HepG2 (cell line): ENCODE measurements around the gene GADD45GIP1. TPM values are rescaled to one million over a fixed set of nuclear protein-coding genes. Genes with fewer than 3 reads are reported as not detected.
A peak's percentile ranks its signal among the peaks of the same experiment; 100 is the strongest.

Source experiments
- ATAC-seq: fragments of 200-7000 bp; cut with Tn5 transposase; 3 replicates; pipeline ENCODE4 v1.9.1; 2020; ENCODE audit warnings: mild to moderate bottlenecking, moderate library complexity
- BruUV-seq: library from RNA; stranded (reverse); fragments of 400-500 nt; replicated peaks from 2 replicates; lab custom pipeline; 2021; lab: Mats Ljungman, UMichigan
- CTCF ChIA-PET: fragments of 300-600 bp; formaldehyde crosslinking; extraction: SDS; loops from one replicate; lab custom pipeline; 2021; ENCODE audit warnings: low total read pairs, inconsistent platforms, low intra/inter-chr PET ratio; lab: Yijun Ruan, JAX
- POLR2A ChIA-PET: fragments of 350-600 bp; sonication (Branson Sonifier 250); formaldehyde crosslinking; loops from one replicate; lab custom pipeline; 2020; ENCODE audit warnings: antibody characterized with exemption, inconsistent platforms; lab: Yijun Ruan, JAX
- DNase-seq: peaks from one replicate; pipeline ENCODE4 v3.0.0-alpha.2; 2015; ENCODE audit warnings: low spot score
- FAIRE-seq: peaks from 3 replicates; lab custom pipeline; 2011; peaks lifted over from hg19 to GRCh38; lab: Jason Lieb, UNC
- H2AFZ ChIP-seq: one replicate; pipeline ENCODE4 v1.6.1; 2011; ENCODE audit warnings: low read length, inconsistent platforms
- H3K27ac ChIP-seq: fragments of 300-600 bp; 3 replicates; pipeline ENCODE4 v1.8.0; 2011; ENCODE audit warnings: mixed run types, mild to moderate bottlenecking, mixed read lengths, low read length, inconsistent platforms; ENCODE audit not compliant: insufficient read depth; ENCODE audit errors: extremely low read length
- H3K27me3 ChIP-seq, 2 experiments: fragments of 200-600 bp in 1 of 2; 2 replicates in 1 of 2; 3 replicates in 1 of 2; pipeline versions ENCODE4 v1.6.0 to v1.8.0; 2011; ENCODE audit warnings: low read length in 2 of 2, mild to moderate bottlenecking in 2 of 2, moderate library complexity in 2 of 2, inconsistent platforms in 1 of 2; ENCODE audit not compliant: insufficient read depth in 2 of 2, control insufficient read depth in 1 of 2
- H3K36me3 ChIP-seq, 2 experiments: fragments of 200-600 bp in 1 of 2; replicated peaks in 1 of 2; 2 replicates in 1 of 2; 3 replicates in 1 of 2; pipeline versions ENCODE4 v1.5.1 to v1.8.0; 2011; ENCODE audit warnings: low read length in 2 of 2, inconsistent platforms in 1 of 2; ENCODE audit not compliant: insufficient read depth in 2 of 2, control insufficient read depth in 1 of 2
- H3K4me1 ChIP-seq: 2 replicates; pipeline ENCODE4 v1.5.1; 2012; ENCODE audit warnings: low read length, inconsistent platforms; ENCODE audit not compliant: insufficient read depth
- H3K4me2 ChIP-seq: 2 replicates; pipeline ENCODE4 v1.6.0; 2011; ENCODE audit warnings: low read depth, low read length, inconsistent platforms
- H3K4me3 ChIP-seq, 3 experiments: fragments of 200-600 bp in 1 of 3; sonication (generic), shearing (Covaris generic) in 1 of 3; replicated peaks in 1 of 3; 2 replicates each; pipeline ENCODE4 v1.5.1; 2011 to 2016; ENCODE audit warnings: low read length in 3 of 3, inconsistent platforms in 2 of 3, low read depth in 2 of 3, mild to moderate bottlenecking in 2 of 3, control low read depth in 1 of 3, mixed read lengths in 1 of 3; ENCODE audit not compliant: insufficient read depth in 1 of 3
- H3K79me2 ChIP-seq: one replicate; pipeline ENCODE4 v1.6.1; 2011; ENCODE audit warnings: low read length, inconsistent platforms; ENCODE audit not compliant: insufficient read depth
- H3K9ac ChIP-seq: 2 replicates; pipeline ENCODE4 v1.6.0; 2011; ENCODE audit warnings: mild to moderate bottlenecking, low read depth, low read length, inconsistent platforms; ENCODE audit not compliant: insufficient read depth
- H3K9me3 ChIP-seq: 2 replicates; pipeline ENCODE4 v1.5.1; 2012; ENCODE audit warnings: mild to moderate bottlenecking, low read length
- H4K20me1 ChIP-seq: 2 replicates; pipeline ENCODE4 v1.6.0; 2011; ENCODE audit warnings: inconsistent platforms, mild to moderate bottlenecking, low read length, moderate library complexity; ENCODE audit not compliant: insufficient read depth
- ETS1 ChIP-seq: sonication (generic); formaldehyde crosslinking; IDR thresholded peaks from 2 replicates; pipeline ENCODE4 v1.4.0; 2020; ENCODE audit warnings: missing genetic modification reagents
- KDM2A ChIP-seq: sonication (generic); formaldehyde crosslinking; IDR thresholded peaks from 2 replicates; pipeline ENCODE4 v1.4.0; 2020; ENCODE audit warnings: low read depth, missing genetic modification reagents, borderline replicate concordance
- ZBTB44 ChIP-seq: sonication (generic); formaldehyde crosslinking; IDR thresholded peaks from 2 replicates; pipeline ENCODE4 v1.4.0; 2020; ENCODE audit warnings: missing genetic modification reagents
- ZMYM3 ChIP-seq: sonication (generic); formaldehyde crosslinking; IDR thresholded peaks from 2 replicates; pipeline ENCODE4 v1.5.1; 2020; ENCODE audit warnings: mild to moderate bottlenecking, missing genetic modification reagents
- ZNF234 ChIP-seq: sonication (generic); formaldehyde crosslinking; conservative IDR thresholded peaks from 2 replicates; pipeline ENCODE4 v1.5.1; 2020; ENCODE audit warnings: mild to moderate bottlenecking, missing genetic modification reagents
- ZNF317 ChIP-seq: sonication (generic); formaldehyde crosslinking; IDR thresholded peaks from 2 replicates; pipeline ENCODE4 v1.5.0; 2020; ENCODE audit warnings: mild to moderate bottlenecking, missing genetic modification reagents
- ZNF335 ChIP-seq: sonication (generic); formaldehyde crosslinking; IDR thresholded peaks from 2 replicates; pipeline ENCODE4 v1.4.0; 2020; ENCODE audit warnings: missing genetic modification reagents
- ZNF362 ChIP-seq: sonication (generic); formaldehyde crosslinking; IDR thresholded peaks from 2 replicates; pipeline ENCODE4 v1.4.0; 2020; ENCODE audit warnings: missing genetic modification reagents, mild to moderate bottlenecking, borderline replicate concordance
- ZNF460 ChIP-seq: sonication (generic); formaldehyde crosslinking; IDR thresholded peaks from 2 replicates; pipeline ENCODE4 v1.5.1; 2020; ENCODE audit warnings: missing genetic modification reagents, mild to moderate bottlenecking, borderline replicate concordance
- ZNF790 ChIP-seq: sonication (generic); formaldehyde crosslinking; IDR thresholded peaks from 2 replicates; pipeline ENCODE4 v1.8.0; 2022; ENCODE audit warnings: missing genetic modification reagents, mild to moderate bottlenecking, borderline replicate concordance
- ZSCAN30 ChIP-seq: sonication (generic); formaldehyde crosslinking; IDR thresholded peaks from 2 replicates; pipeline ENCODE4 v1.5.0; 2020; ENCODE audit warnings: mild to moderate bottlenecking, missing genetic modification reagents
- WGBS: methylation state at CpG from one replicate; pipeline ENCODE4 v1.1.6; 2017; ENCODE audit warnings: low lambda C conversion rate; 5-methylcytosine and 5-hydroxymethylcytosine counted together
- in situ Hi-C: cut with HindIII; loops from 2 replicates; pipeline ENCODE4 v1.10.0; 2017; ENCODE audit warnings: low pct_unique_long_range_greater_than_20kb; ENCODE audit not compliant: extremely low pct_ligation_motif_present
- intact Hi-C: fragments of 100-400 bp; cut with micrococcal nuclease; formaldehyde crosslinking; loops from one replicate; pipeline ENCODE4 v1.10.0; 2022; ENCODE audit not compliant: unreplicated experiment
- polyA plus RNA-seq, 8 experiments: library from polyadenylated mRNA; depleted of rRNA in 3 of 8; stranded (reverse) in 7 of 8; unstranded in 1 of 8; fragments of >200 nt; fragmentation: Illumina TruSeq in 4 of 8; extraction: Trizol in 4 of 8; gene quantifications; 2 replicates each; pipeline versions ENCODE4 v1.2.1 to v1.2.3, GENCODE V29; 2011 to 2016; ENCODE audit warnings: low read depth in 4 of 8, missing spikeins in 1 of 8, mixed read lengths in 1 of 8; ENCODE audit not compliant: insufficient read depth in 1 of 8
- total RNA-seq, 5 experiments: library from RNA; depleted of rRNA; stranded (reverse); fragments of >200 nt; fragmentation: Illumina TruSeq; extraction: Trizol; gene quantifications; 2 replicates each; pipeline ENCODE4 v1.2.3, GENCODE V29; 2016; ENCODE audit warnings: low read depth in 1 of 5
- TF ChIP-seq, protein P1 (sequence below): sonication (generic); formaldehyde crosslinking; IDR thresholded peaks from 2 replicates; pipeline ENCODE4 v1.8.1; 2023; ENCODE audit warnings: mild to moderate bottlenecking, inconsistent platforms, moderate library complexity, missing genetic modification reagents, borderline replicate concordance
- TF ChIP-seq, protein P2 (sequence below): sonication (generic); formaldehyde crosslinking; IDR thresholded peaks from 2 replicates; pipeline ENCODE4 v1.5.0; 2020; ENCODE audit warnings: mild to moderate bottlenecking, missing genetic modification reagents

GADD45GIP1 gene
- total and polyA plus RNA-seq, 2 of the 13 experiments (the other 11 are each of a cell fraction or from before 2014, with no cell fraction given): 24.6 to 30.7 TPM

GRCh38 chr19:12957389-12957952 lies 448 bp upstream of the GADD45GIP1 start (continued):
- TF ChIP-seq ZMYM3: peak; percentile 78
- peak; percentile 22; the same call in 1 of the 2 replicates for TF ChIP-seq ZNF234 (CRISPR knock-in tag)
- TF ChIP-seq ZSCAN30 (CRISPR knock-in tag): 0 out of 2 replicates have a peak, but pooled peaks have one; percentile 45
- TF ChIP-seq ZNF790 (CRISPR knock-in tag): 0 out of 2 replicates have a peak, but pooled peaks have one; percentile 38
- TF ChIP-seq ZNF362 (CRISPR knock-in tag): peak; percentile 71; the same call in 1 of the 2 replicates
- peak; percentile 56; the same call in 1 of the 2 replicates for TF ChIP-seq ZNF317 (CRISPR knock-in tag)
- peak; percentile 93 for TF ChIP-seq ZNF460 (CRISPR knock-in tag)
- TF ChIP-seq ZNF335: peak; percentile 96

GRCh38 chr19:12955996-12956395 lies 1.0 kb downstream of the GADD45GIP1 start:
- peaks cover 24% of the 10 kb centered on the region for H3K79me2 ChIP-seq
- peak overlapping the region; percentile 17 for H3K27ac ChIP-seq
- H2AFZ ChIP-seq: no peak overlapping the region
- POLR2A ChIA-PET: interaction anchor here (1.2 to 3.9 kb wide), 4 partner anchors 9 to 65 kb away, joined by 3 to 25 read pairs (median 7); partner anchors contain the start of genes GCDH and RAD23A
- CTCF ChIA-PET: no interaction called here
- no peak for TF ChIP-seq ZBTB44 (CRISPR knock-in tag)
- TF ChIP-seq, protein P1, sequence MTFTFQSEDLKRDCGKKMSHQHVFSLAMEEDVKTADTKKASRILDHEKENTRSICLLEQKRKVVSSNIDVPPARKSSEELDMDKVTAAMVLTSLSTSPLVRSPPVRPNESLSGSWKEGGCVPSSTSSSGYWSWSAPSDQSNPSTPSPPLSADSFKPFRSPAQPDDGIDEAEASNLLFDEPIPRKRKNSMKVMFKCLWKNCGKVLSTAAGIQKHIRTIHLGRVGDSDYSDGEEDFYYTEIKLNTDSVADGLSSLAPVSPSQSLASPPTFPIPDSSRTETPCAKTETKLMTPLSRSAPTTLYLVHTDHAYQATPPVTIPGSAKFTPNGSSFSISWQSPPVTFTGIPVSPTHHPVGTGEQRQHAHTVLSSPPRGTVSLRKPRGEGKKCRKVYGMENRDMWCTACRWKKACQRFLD (CRISPR knock-in tag): 0 out of 2 replicates have a peak, but pooled peaks have one; percentile 6
- TF ChIP-seq, protein P2, sequence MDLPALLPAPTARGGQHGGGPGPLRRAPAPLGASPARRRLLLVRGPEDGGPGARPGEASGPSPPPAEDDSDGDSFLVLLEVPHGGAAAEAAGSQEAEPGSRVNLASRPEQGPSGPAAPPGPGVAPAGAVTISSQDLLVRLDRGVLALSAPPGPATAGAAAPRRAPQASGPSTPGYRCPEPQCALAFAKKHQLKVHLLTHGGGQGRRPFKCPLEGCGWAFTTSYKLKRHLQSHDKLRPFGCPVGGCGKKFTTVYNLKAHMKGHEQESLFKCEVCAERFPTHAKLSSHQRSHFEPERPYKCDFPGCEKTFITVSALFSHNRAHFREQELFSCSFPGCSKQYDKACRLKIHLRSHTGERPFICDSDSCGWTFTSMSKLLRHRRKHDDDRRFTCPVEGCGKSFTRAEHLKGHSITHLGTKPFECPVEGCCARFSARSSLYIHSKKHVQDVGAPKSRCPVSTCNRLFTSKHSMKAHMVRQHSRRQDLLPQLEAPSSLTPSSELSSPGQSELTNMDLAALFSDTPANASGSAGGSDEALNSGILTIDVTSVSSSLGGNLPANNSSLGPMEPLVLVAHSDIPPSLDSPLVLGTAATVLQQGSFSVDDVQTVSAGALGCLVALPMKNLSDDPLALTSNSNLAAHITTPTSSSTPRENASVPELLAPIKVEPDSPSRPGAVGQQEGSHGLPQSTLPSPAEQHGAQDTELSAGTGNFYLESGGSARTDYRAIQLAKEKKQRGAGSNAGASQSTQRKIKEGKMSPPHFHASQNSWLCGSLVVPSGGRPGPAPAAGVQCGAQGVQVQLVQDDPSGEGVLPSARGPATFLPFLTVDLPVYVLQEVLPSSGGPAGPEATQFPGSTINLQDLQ (CRISPR knock-in tag): no peak
- TF ChIP-seq ETS1 (CRISPR knock-in tag): no peak
- peak; percentile 5; the same call in 1 of the 2 replicates for TF ChIP-seq KDM2A (CRISPR knock-in tag)
- in situ Hi-C loops (no loop called here), intact Hi-C loops (no loop called here)
- H3K27me3 ChIP-seq: no peaks in the 10 kb centered on the region
- H3K4me2 ChIP-seq: peak overlapping the region; percentile 82
- FAIRE-seq (no peak), ATAC-seq (no peak), DNase-seq (no peak)
- H3K9me3 ChIP-seq: no peaks in the 10 kb centered on the region
- peak overlapping the region; percentile 93 for H3K9ac ChIP-seq
- peaks cover 11 to 26% of the 10 kb centered on the region in 2 experiments; a peak in 4 of 5 replicates for H3K36me3 ChIP-seq
- no peaks in the 10 kb centered on the region for H4K20me1 ChIP-seq
- H3K4me1 ChIP-seq: peaks cover 23% of the 10 kb centered on the region
- 41% methylated on average over 12 of the region's 12 CpGs for WGBS
- H3K4me3 ChIP-seq: peak overlapping the region; percentile 82 to 93 (median 89)
- BruUV-seq: TSS peak; percentile 60
